Type B pancreatic cell (in vitro differentiated cells): Measurements from ENCODE around the gene ABCF2. TPM values are rescaled to one million over a fixed set of nuclear protein-coding genes. Genes with fewer than 3 reads are reported as not detected.

Experiments used
- DNase-seq: peaks from one replicate; pipeline ENCODE4 v3.0.0; 2021; ENCODE audit warnings: mixed read lengths; ENCODE audit not compliant: unreplicated experiment; ENCODE audit errors: extremely low spot score
- H3K27ac Mint-ChIP-seq: 2 replicates; pipeline ENCODE4 v1.8.0; 2021; ENCODE audit warnings: mild to moderate bottlenecking, mixed read lengths
- H3K27me3 Mint-ChIP-seq: 2 replicates; pipeline ENCODE4 v1.8.0; 2021; ENCODE audit warnings: mixed read lengths
- H3K36me3 Mint-ChIP-seq: 2 replicates; pipeline ENCODE4 v1.8.0; 2021; ENCODE audit warnings: mixed read lengths
- H3K4me1 Mint-ChIP-seq: one replicate; pipeline ENCODE4 v1.8.0; 2021; ENCODE audit warnings: mixed read lengths; ENCODE audit not compliant: unreplicated experiment
- H3K4me3 Mint-ChIP-seq: 2 replicates; pipeline ENCODE4 v1.8.0; 2021; ENCODE audit warnings: mild to moderate bottlenecking, mixed read lengths
- H3K9me3 Mint-ChIP-seq: 2 replicates; pipeline ENCODE4 v1.8.0; 2021; ENCODE audit warnings: mixed read lengths
- CTCF ChIP-seq: fragments of 200-600 bp; sonication (generic); conservative IDR thresholded peaks from 2 replicates; pipeline ENCODE4 v1.5.0; 2021; ENCODE audit warnings: antibody characterized with exemption, mild to moderate bottlenecking
- total RNA-seq: library from RNA; stranded (reverse); gene quantifications from 2 replicates; pipeline ENCODE4 v1.2.1, GENCODE V29; 2021; ENCODE audit warnings: low replicate concordance

The ABCF2 gene
- total RNA-seq, 1 donor from 2014 or later, result 46.5 TPM

DNA sequence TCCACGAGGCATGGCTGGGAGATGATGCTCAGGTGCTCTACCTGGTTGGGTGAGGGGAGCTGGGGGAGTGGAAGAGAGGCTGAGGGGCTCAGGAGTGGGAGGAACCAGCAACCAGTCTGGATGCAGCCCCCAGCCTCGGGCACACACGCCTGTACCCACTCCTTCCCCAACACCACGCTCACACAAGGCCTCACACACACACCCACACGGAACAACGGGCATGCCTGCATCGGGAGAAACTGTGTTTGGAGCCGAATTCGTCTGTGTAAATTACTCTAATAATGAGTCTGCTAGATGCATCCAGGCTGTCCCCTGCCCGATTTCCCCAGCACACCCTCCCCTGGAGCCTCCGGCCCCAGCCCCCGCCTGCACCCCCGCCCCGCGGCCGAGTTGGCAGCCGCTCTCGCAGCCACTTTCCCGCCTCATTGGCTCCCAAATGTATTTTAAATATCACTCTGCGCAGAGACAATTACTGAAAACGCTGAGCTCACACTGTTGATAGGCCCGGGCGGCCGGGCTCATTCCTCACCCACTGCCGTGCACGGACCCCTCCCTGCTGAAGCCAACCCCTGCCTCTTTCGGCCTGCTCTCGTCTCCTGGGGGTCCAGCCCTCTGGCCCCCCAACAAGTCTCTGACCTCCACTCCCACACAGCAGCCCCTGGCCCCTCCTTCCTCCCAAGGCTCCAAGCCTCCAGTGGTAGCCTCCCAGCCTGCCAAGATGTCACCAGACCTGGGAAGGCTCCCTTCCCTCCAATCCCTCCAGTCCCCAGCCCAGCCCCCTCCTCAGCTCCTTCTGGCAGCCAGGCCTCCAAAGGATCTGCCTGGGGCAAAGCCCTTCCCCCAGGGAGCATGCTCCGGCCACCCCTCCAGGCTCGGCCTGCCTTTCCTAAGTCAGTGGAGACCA, 27.8 kb downstream of the ABCF2 start:
- H3K27ac Mint-ChIP-seq, result no peak overlapping the region
- no peak for TF ChIP-seq CTCF
- H3K4me3 Mint-ChIP-seq, result no peak overlapping the region
- no peaks in the 10 kb centered on the region for H3K9me3 Mint-ChIP-seq
- no peaks in the 10 kb centered on the region for H3K36me3 Mint-ChIP-seq
- DNase-seq, result no peak
- H3K4me1 Mint-ChIP-seq, result no peaks in the 10 kb centered on the region
- H3K27me3 Mint-ChIP-seq, result peaks cover 36% of the 10 kb centered on the region

DNA sequence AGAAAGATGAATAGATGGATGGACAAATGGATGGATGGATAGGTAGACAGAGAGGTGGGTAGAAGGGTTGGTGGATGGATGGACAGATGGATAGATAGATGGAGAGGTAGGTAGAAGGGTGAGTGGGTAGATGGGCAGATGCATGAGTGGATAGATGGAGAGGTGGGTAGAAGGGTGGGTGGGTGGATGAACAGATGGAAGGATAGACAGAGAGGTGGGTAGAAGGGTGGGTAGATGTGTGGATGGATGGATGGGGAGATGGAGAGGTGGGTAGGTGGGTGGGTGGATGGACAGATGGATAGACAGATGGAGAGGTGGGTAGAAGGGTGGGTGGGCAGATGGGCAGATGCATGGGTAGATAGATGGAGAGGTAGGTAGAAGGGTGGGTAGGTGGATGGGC, 29.1 kb downstream of the ABCF2 start:
- TF ChIP-seq CTCF, result no peak
- Mint-ChIP-seq H3K4me1 (no peaks in the 10 kb centered on the region), H3K27me3 (peaks cover 31% of the 10 kb centered on the region), H3K9me3 (no peaks in the 10 kb centered on the region), H3K36me3 (no peaks in the 10 kb centered on the region), H3K4me3 (no peak overlapping the region), H3K27ac (no peak overlapping the region)
- DNase-seq, result no peak

GRCh38 chr7:151195616-151196450, 31.2 kb downstream of the ABCF2 start:
- DNase-seq, result no peak
- no peaks in the 10 kb centered on the region for H3K4me1 Mint-ChIP-seq
- H3K9me3 Mint-ChIP-seq, result no peaks in the 10 kb centered on the region
- H3K36me3 Mint-ChIP-seq, result no peaks in the 10 kb centered on the region
- H3K27ac Mint-ChIP-seq, result no peak overlapping the region
- no peak overlapping the region for H3K4me3 Mint-ChIP-seq
- H3K27me3 Mint-ChIP-seq, result peaks cover 21% of the 10 kb centered on the region
- TF ChIP-seq CTCF, result no peak

GRCh38 chr7:151194188-151194587, 32.8 kb downstream of the ABCF2 start:
- Mint-ChIP-seq H3K4me3 (no peak overlapping the region), H3K27ac (no peak overlapping the region), H3K36me3 (no peaks in the 10 kb centered on the region)

More at GRCh38 chr7:151194188-151194587, 32.8 kb downstream of the ABCF2 start:
- Mint-ChIP-seq H3K4me1 (no peaks in the 10 kb centered on the region), H3K9me3 (no peaks in the 10 kb centered on the region), H3K27me3 (peaks cover 33% of the 10 kb centered on the region)
- no peak for TF ChIP-seq CTCF
- no peak for DNase-seq
